Gastrocnemius medialis (tissue), 4 donors: ENCODE data around the gene CLIP4. TPM values are rescaled to one million over a fixed set of nuclear protein-coding genes. Genes with fewer than 3 reads are reported as not detected.

ENCODE experiments used
- ATAC-seq, 2 donors: fragments of 150-250 bp; one replicate each; pipeline ENCODE4 v1.9.1; 2016
- DNase-seq, 2 donors: peaks; one replicate each; pipeline ENCODE4 v3.0.0-alpha.2; 2019
- H3K27ac ChIP-seq, 4 donors: fragments of 200-600 bp; sonication (generic); 1 replicate in 1 of 4; 2 replicates in 3 of 4; pipeline ENCODE4 v1.5.1; 2016 to 2018; ENCODE audit warnings: mild to moderate bottlenecking in 2 of 4, moderate library complexity in 1 of 4
- H3K27me3 ChIP-seq, 3 donors: fragments of 200-600 bp; sonication (generic) in 2 of 3; 1 replicate in 1 of 3; 2 replicates in 2 of 3; pipeline versions ENCODE4 v1.5.1 to v1.6.0; 2016 to 2019; ENCODE audit warnings: mild to moderate bottlenecking in 1 of 3, moderate library complexity in 1 of 3
- H3K36me3 ChIP-seq, 2 donors: fragments of 200-600 bp; sonication (generic) in 1 of 2; one replicate each; pipeline ENCODE4 v1.5.1; 2017 to 2018
- H3K4me1 ChIP-seq, 2 donors: fragments of 200-600 bp; sonication (generic) in 1 of 2; one replicate each; pipeline ENCODE4 v1.5.1; 2016 to 2017; ENCODE audit warnings: mild to moderate bottlenecking in 2 of 2
- H3K4me3 ChIP-seq, 4 donors: fragments of 200-600 bp; sonication (generic) in 3 of 4; 1 replicate in 1 of 4; 2 replicates in 3 of 4; pipeline ENCODE4 v1.5.1; 2016 to 2019; ENCODE audit warnings: mild to moderate bottlenecking in 2 of 4
- H3K9me3 ChIP-seq, 3 donors: fragments of 200-600 bp; sonication (generic) in 2 of 3; 1 replicate in 1 of 3; 2 replicates in 2 of 3; pipeline ENCODE4 v1.5.1; 2016 to 2019
- POLR2A ChIP-seq, 2 donors: fragments of 450-650 bp; IDR thresholded peaks; one replicate each; pipeline ENCODE4 v1.6.1; 2017; ENCODE audit warnings: antibody characterized with exemption in 2 of 2, mild to moderate bottlenecking in 2 of 2, moderate library complexity in 2 of 2
- in situ Hi-C, 4 donors: fragments of 200-750 bp; cut with MboI; loops; one replicate each; pipeline versions ENCODE4 v1.15.0 to v1.8.0; 2017; ENCODE audit warnings: low sequenced_read_pairs in 4 of 4
- intact Hi-C: fragments of 100-400 bp; cut with DNase I; formaldehyde crosslinking; loops from one replicate; pipeline ENCODE4 v1.15.1; 2023; ENCODE audit warnings: low total_unique reads
- total RNA-seq, 4 donors: library from RNA; depleted of rRNA; stranded (reverse); fragments of >200 nt; gene quantifications; one replicate each; pipeline versions ENCODE4 v1.1.0 to v1.2.3, GENCODE V29; 2016
- TF ChIP-seq, protein P1 (sequence below), 5 experiments: fragments of 450-650 bp in 3 of 5; fragments of 200-600 bp in 2 of 5; sonication (generic) in 2 of 5; IDR thresholded peaks in 4 of 5; conservative IDR thresholded peaks in 1 of 5; 1 replicate in 4 of 5; 2 replicates in 1 of 5; pipeline ENCODE4 v1.5.1; 2016 to 2019; ENCODE audit warnings: antibody characterized with exemption in 5 of 5, mild to moderate bottlenecking in 3 of 5, moderate library complexity in 3 of 5

The CLIP4 gene
- total RNA-seq, 4 donors from 2014 or later = 200 to 422 (median 265) TPM

DNA sequence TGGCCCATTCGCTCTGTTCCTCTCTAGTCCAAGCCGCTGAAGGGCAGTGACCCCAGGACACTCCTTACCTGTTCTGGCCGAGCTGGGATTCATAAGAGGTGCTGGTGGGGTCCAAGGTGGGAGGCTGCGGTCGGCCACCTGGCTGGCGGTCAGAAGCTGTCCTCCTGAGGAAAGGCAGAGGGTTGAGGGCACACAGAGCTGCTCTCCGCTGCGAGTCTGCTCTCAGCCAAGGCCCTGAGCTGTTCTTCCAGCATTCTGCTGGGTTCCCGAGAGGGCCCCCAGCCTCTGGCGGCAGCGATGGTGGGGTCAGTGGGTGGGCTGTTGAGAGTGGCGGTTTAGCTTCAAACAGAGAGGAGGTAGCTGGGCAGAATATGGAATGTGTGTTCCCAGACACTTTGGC, 44.7 kb upstream of the CLIP4 start:
- in situ Hi-C loops (no loop called here), intact Hi-C loops (no loop called here)
- H3K4me3 ChIP-seq = no peak overlapping the region
- H3K27me3 ChIP-seq = no peaks in the 10 kb centered on the region
- TF ChIP-seq, protein P1, sequence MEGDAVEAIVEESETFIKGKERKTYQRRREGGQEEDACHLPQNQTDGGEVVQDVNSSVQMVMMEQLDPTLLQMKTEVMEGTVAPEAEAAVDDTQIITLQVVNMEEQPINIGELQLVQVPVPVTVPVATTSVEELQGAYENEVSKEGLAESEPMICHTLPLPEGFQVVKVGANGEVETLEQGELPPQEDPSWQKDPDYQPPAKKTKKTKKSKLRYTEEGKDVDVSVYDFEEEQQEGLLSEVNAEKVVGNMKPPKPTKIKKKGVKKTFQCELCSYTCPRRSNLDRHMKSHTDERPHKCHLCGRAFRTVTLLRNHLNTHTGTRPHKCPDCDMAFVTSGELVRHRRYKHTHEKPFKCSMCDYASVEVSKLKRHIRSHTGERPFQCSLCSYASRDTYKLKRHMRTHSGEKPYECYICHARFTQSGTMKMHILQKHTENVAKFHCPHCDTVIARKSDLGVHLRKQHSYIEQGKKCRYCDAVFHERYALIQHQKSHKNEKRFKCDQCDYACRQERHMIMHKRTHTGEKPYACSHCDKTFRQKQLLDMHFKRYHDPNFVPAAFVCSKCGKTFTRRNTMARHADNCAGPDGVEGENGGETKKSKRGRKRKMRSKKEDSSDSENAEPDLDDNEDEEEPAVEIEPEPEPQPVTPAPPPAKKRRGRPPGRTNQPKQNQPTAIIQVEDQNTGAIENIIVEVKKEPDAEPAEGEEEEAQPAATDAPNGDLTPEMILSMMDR (IDR thresholded peaks at IDR 0.05 in 4 of 5, conservative IDR thresholded peaks at IDR 0.05 in 1 of 5) = no peak
- no peak for TF ChIP-seq POLR2A (IDR thresholded peaks at IDR 0.05)
- DNase-seq = no peak
- no peaks in the 10 kb centered on the region for H3K9me3 ChIP-seq
- peaks cover 6 to 13% of the 10 kb centered on the region in 2 donors for H3K4me1 ChIP-seq
- no peaks in the 10 kb centered on the region for H3K36me3 ChIP-seq
- no peak overlapping the region for H3K27ac ChIP-seq
- no peak for ATAC-seq

DNA sequence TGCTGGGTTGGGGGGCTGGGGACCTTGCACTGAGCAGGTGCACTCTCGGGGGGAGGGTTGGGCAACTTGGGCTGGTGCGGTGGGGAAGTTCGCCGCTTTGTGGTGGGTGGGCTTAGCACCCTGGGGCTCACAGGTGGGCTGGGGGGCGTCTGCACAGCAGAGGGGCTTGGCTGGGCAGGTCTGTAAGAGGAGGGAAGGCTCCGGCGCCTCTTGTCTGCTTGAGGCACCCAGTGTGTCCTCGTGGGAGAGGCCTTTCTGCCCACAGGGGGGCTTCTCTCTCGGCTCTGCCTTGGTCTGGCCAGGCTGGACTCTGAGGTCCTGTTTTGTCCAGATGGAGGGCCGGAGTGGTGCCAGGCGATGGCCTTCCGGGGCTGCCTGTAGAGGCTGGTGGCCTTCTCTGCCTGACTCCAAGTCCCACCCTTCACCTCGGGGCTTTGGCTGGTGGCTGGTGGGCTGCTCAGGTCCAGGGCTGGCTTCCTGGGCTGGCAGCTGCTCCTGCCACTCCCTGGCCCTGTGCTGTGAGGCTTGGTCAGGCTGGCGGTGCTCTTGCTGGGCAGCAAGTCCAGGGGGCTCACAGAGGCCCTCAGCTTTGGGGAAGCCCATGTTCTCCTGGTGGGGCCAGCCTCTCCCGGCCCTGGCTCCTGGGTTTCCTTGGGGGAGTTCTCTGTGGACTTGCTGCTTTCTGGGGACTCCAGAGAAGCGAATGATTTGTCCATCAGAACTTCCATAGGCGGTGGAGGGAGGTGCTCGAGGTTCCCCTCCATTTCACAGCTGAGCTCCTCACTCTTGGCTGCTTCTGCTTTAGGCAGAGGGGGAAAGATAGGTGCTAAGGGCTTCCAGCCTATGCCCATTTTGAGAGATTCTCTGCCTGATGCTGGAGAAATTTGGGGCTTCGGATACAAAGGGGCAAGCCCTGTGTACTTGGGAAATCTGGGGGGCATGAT, 43.9 kb upstream of the CLIP4 start:
- DNase-seq = no peak
- in situ Hi-C loops = no loop called here
- Histone ChIP-seq H3K27ac (no peak overlapping the region), H3K27me3 (no peaks in the 10 kb centered on the region), H3K4me1 (peaks cover 4 to 13% of the 10 kb centered on the region in 2 donors), H3K36me3 (no peaks in the 10 kb centered on the region), H3K4me3 (no peak overlapping the region), H3K9me3 (no peaks in the 10 kb centered on the region)
- no peak for TF ChIP-seq POLR2A (IDR thresholded peaks at IDR 0.05)
- TF ChIP-seq, protein P1 (IDR thresholded peaks at IDR 0.05 in 4 of 5, conservative IDR thresholded peaks at IDR 0.05 in 1 of 5) = no peak
- intact Hi-C loops = no loop called here
- ATAC-seq = no peak

DNA sequence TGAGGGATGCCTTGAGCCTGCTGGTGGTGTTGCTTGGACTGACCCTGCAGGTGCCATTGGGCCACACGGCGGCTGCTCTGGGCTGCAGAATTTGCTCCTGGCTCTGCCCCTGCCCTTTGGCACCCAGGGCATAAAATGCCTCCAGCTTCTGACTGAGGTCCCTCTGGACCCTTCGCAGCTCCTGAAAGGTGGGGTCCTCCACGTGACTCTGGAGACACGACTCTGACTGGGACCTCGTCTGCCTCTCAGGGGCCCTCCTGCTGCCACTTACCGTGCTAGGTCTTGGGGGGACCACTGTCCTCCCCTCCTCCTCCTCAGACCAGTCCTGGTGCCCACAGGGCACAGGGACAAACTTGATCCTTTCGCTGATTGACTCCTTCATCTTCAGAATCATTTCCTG, 43.0 kb upstream of the CLIP4 start:
- in situ Hi-C loops (no loop called here), intact Hi-C loops (no loop called here)
- Histone ChIP-seq H3K4me1 (peaks cover 0 to 13% of the 10 kb centered on the region in 2 donors), H3K4me3 (no peak overlapping the region), H3K36me3 (no peaks in the 10 kb centered on the region), H3K27me3 (no peaks in the 10 kb centered on the region), H3K27ac (no peak overlapping the region), H3K9me3 (no peaks in the 10 kb centered on the region)
- ATAC-seq = no peak
- no peak for DNase-seq
- TF ChIP-seq, protein P1 (IDR thresholded peaks at IDR 0.05 in 4 of 5, conservative IDR thresholded peaks at IDR 0.05 in 1 of 5) = no peak
- TF ChIP-seq POLR2A (IDR thresholded peaks at IDR 0.05) = no peak

DNA sequence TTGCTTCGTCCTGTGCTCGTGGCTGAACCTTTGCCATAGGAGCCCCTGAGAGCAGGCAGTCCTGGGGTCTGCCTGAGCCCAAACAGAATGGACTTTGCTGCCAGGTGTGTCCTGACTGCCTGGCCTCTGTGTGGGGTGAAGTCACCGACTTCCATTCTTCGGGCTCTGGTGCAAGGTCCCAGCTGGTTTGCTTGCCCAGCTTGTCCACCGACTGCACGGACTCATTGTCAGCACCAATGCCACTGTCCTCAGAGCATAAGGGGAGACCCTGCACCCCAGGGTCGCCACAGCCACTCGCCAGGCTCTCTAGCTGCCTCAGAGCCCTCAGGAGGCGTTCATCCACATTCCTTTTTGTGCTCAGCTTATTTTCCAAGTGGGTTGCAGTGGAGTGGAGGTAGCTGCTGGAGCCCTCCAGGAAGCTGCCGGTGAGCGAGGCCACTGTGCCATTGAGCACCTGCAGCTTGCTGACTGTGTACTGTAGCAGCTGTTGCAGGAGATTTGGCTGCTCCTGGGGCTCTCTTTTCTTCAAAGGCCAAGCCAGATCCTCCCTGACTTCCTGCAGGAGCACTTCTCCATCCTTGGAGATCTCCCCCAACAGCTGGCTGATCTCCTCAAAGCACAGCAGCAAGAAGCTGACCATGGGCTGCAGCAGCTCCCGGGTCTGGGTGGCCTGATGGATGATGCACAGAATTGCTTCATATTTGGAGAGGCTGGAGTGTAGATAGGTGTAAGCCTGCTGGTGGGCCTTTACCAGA, 42.1 kb upstream of the CLIP4 start:
- no peak for TF ChIP-seq POLR2A (IDR thresholded peaks at IDR 0.05)
- TF ChIP-seq, protein P1 (IDR thresholded peaks at IDR 0.05 in 4 of 5, conservative IDR thresholded peaks at IDR 0.05 in 1 of 5) = no peak
- Histone ChIP-seq H3K4me3 (no peak overlapping the region), H3K36me3 (no peaks in the 10 kb centered on the region), H3K9me3 (no peaks in the 10 kb centered on the region), H3K27ac (no peak overlapping the region), H3K4me1 (peaks cover 0 to 13% of the 10 kb centered on the region in 2 donors), H3K27me3 (no peaks in the 10 kb centered on the region)
- in situ Hi-C loops (no loop called here), intact Hi-C loops (no loop called here)
- DNase-seq (no peak), ATAC-seq (no peak)
